GM23338 (cell line): ENCODE data around the gene FASN. TPM values are rescaled to one million over a fixed set of nuclear protein-coding genes. Genes with fewer than 3 reads are reported as not detected.

Experiments used
- ATAC-seq: fragments of 200-7000 bp; cut with Tn5 transposase; 3 replicates; pipeline ENCODE4 v1.9.1; 2020
- DNase-seq: peaks from one replicate; pipeline ENCODE4 v3.0.0-alpha.2; 2015; ENCODE audit warnings: low spot score
- H2AFZ ChIP-seq: fragments of 200-600 bp; sonication (generic); 2 replicates; pipeline ENCODE4 v1.8.0; 2016; ENCODE audit warnings: antibody characterized with exemption, mild to moderate bottlenecking, moderate library complexity
- H3F3A ChIP-seq: fragments of 200-600 bp; sonication (generic); replicated peaks from 2 replicates; pipeline ENCODE4 v1.8.0; 2017; ENCODE audit warnings: antibody characterized with exemption, mixed run types, low read depth
- H3K27ac ChIP-seq: fragments of 200-600 bp; sonication (generic); 2 replicates; pipeline ENCODE4 v1.6.1; 2016; ENCODE audit warnings: low read depth
- H3K27me3 ChIP-seq: fragments of 200-600 bp; sonication (generic); 2 replicates; pipeline ENCODE4 v1.8.0; 2016; ENCODE audit warnings: mild to moderate bottlenecking, mixed run types, moderate library complexity; ENCODE audit not compliant: insufficient read depth
- H3K36me3 ChIP-seq: fragments of 200-600 bp; sonication (generic); 2 replicates; pipeline ENCODE4 v1.8.0; 2016; ENCODE audit warnings: mild to moderate bottlenecking; ENCODE audit not compliant: insufficient read depth
- H3K4me1 ChIP-seq: fragments of 200-600 bp; sonication (generic); 2 replicates; pipeline ENCODE4 v1.8.0; 2016; ENCODE audit warnings: mild to moderate bottlenecking, moderate library complexity; ENCODE audit not compliant: insufficient read depth
- H3K4me2 ChIP-seq: fragments of 200-600 bp; sonication (generic); 2 replicates; pipeline ENCODE4 v1.7.1; 2017; ENCODE audit warnings: mixed run types
- H3K4me3 ChIP-seq: fragments of 200-600 bp; sonication (generic); 2 replicates; pipeline ENCODE4 v1.6.1; 2016; ENCODE audit warnings: mixed run types
- H3K79me2 ChIP-seq: fragments of 200-600 bp; sonication (generic); replicated peaks from 2 replicates; pipeline ENCODE4 v1.8.0; 2017; ENCODE audit warnings: mild to moderate bottlenecking; ENCODE audit not compliant: insufficient read depth
- H3K9me2 ChIP-seq: fragments of 200-600 bp; sonication (generic); 2 replicates; pipeline ENCODE4 v1.8.0; 2017; ENCODE audit not compliant: insufficient read depth
- H4K20me1 ChIP-seq: fragments of 200-600 bp; sonication (generic); replicated peaks from 2 replicates; pipeline ENCODE4 v1.8.0; 2017; ENCODE audit warnings: mild to moderate bottlenecking; ENCODE audit not compliant: insufficient read depth
- H3K27ac Mint-ChIP-seq: 2 replicates; pipeline ENCODE4 v1.8.0; 2020; ENCODE audit warnings: inconsistent platforms, mild to moderate bottlenecking, moderate library complexity, mixed read lengths
- H3K27me3 Mint-ChIP-seq: 3 replicates; pipeline ENCODE4 v1.8.0; 2022; ENCODE audit warnings: low read depth, mild to moderate bottlenecking, moderate library complexity, mixed read lengths, inconsistent platforms; ENCODE audit not compliant: insufficient read depth, poor library complexity
- H3K36me3 Mint-ChIP-seq: 3 replicates; pipeline ENCODE4 v1.8.0; 2021; ENCODE audit warnings: low read depth, mild to moderate bottlenecking, inconsistent platforms, moderate library complexity, mixed read lengths
- H3K4me1 Mint-ChIP-seq: 3 replicates; pipeline ENCODE4 v1.8.0; 2020; ENCODE audit warnings: mild to moderate bottlenecking, inconsistent platforms, mixed read lengths
- H3K4me3 Mint-ChIP-seq: 3 replicates; pipeline ENCODE4 v1.8.0; 2021; ENCODE audit warnings: moderate library complexity, mild to moderate bottlenecking, inconsistent platforms, mixed read lengths
- H3K9me3 Mint-ChIP-seq: 3 replicates; pipeline ENCODE4 v1.8.0; 2020; ENCODE audit warnings: moderate library complexity, mild to moderate bottlenecking, inconsistent platforms, mixed read lengths
- CREB1 ChIP-seq: fragments of 250-450 bp; sonication (Bioruptor Pico); IDR thresholded peaks from 2 replicates; pipeline ENCODE4 v1.5.0; 2020; ENCODE audit warnings: low read depth, mild to moderate bottlenecking, moderate library complexity
- EZH2phosphoT487 ChIP-seq: fragments of 200-600 bp; sonication (generic); IDR thresholded peaks from one replicate; pipeline ENCODE4 v1.8.1; 2018; ENCODE audit warnings: antibody characterized with exemption; ENCODE audit not compliant: unreplicated experiment
- POLR2AphosphoS5 ChIP-seq: IDR thresholded peaks from 2 replicates; pipeline ENCODE4 v1.6.1; 2016; ENCODE audit warnings: antibody characterized with exemption, low read depth
- ZNF114 ChIP-seq: fragments of 250-450 bp; sonication (Bioruptor Pico); IDR thresholded peaks from 2 replicates; pipeline ENCODE4 v1.5.0; 2020; ENCODE audit warnings: mild to moderate bottlenecking, moderate library complexity
- polyA plus RNA-seq: library from polyadenylated mRNA; unstranded; fragments of >200 nt; fragmentation: Nextera tagmentation; extraction: Ambion mirVana; gene quantifications from 2 replicates; pipeline ENCODE4 v1.2.1, GENCODE V29; 2016
- total RNA-seq: library from RNA; depleted of rRNA; stranded (reverse); fragments of >200 nt; shearing (Covaris generic); gene quantifications from 2 replicates; pipeline ENCODE4 v1.2.3, GENCODE V29; 2014
- TF ChIP-seq, protein P1 (sequence below): fragments of 250-450 bp; sonication (Bioruptor Pico); IDR thresholded peaks from 2 replicates; pipeline ENCODE4 v1.5.0; 2020; ENCODE audit warnings: mild to moderate bottlenecking, moderate library complexity
- TF ChIP-seq, protein P2 (sequence below), 2 experiments: fragments of 200-600 bp in 1 of 2; sonication (generic) in 1 of 2; conservative IDR thresholded peaks; 2 replicates each; pipeline versions ENCODE4 v1.5.1 to v1.6.1; 2016 to 2017; ENCODE audit warnings: antibody characterized with exemption in 2 of 2, low read depth in 2 of 2, mild to moderate bottlenecking in 2 of 2, moderate library complexity in 1 of 2

The FASN gene
- total and polyA plus RNA-seq, 2 experiments from 2014 or later, result 120 to 849 TPM

DNA sequence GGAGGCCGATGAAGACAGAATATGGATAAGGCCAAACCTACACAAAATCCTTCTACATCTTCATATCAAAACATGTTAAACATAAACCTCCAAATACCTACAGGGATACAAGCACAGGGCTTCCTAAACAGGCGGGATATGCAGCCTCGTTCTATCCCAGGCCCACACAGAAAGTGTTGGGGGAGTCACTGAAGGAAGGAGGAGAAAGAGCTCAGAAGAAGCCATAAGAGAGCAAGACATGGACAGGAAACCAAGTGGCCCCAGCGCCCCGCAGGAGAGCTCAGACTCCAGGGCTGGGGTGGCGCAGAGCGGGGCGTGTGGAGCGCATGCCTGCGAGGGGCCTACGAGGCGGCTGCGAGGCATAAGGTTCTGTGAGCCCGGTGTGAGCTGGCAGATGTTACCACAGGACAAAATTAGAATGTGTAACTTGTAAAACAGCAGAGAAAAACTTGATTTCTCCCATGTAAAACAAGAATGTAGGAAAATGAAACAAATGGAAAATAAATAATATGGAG, 11.0 kb upstream of the FASN start:
- H3K27me3 Mint-ChIP-seq, result peaks cover 36% of the 10 kb centered on the region
- no peak for ATAC-seq
- DNase-seq, result no peak
- H3K9me2 ChIP-seq, result no peaks in the 10 kb centered on the region
- no peaks in the 10 kb centered on the region for H3K36me3 ChIP-seq
- TF ChIP-seq, protein P1, sequence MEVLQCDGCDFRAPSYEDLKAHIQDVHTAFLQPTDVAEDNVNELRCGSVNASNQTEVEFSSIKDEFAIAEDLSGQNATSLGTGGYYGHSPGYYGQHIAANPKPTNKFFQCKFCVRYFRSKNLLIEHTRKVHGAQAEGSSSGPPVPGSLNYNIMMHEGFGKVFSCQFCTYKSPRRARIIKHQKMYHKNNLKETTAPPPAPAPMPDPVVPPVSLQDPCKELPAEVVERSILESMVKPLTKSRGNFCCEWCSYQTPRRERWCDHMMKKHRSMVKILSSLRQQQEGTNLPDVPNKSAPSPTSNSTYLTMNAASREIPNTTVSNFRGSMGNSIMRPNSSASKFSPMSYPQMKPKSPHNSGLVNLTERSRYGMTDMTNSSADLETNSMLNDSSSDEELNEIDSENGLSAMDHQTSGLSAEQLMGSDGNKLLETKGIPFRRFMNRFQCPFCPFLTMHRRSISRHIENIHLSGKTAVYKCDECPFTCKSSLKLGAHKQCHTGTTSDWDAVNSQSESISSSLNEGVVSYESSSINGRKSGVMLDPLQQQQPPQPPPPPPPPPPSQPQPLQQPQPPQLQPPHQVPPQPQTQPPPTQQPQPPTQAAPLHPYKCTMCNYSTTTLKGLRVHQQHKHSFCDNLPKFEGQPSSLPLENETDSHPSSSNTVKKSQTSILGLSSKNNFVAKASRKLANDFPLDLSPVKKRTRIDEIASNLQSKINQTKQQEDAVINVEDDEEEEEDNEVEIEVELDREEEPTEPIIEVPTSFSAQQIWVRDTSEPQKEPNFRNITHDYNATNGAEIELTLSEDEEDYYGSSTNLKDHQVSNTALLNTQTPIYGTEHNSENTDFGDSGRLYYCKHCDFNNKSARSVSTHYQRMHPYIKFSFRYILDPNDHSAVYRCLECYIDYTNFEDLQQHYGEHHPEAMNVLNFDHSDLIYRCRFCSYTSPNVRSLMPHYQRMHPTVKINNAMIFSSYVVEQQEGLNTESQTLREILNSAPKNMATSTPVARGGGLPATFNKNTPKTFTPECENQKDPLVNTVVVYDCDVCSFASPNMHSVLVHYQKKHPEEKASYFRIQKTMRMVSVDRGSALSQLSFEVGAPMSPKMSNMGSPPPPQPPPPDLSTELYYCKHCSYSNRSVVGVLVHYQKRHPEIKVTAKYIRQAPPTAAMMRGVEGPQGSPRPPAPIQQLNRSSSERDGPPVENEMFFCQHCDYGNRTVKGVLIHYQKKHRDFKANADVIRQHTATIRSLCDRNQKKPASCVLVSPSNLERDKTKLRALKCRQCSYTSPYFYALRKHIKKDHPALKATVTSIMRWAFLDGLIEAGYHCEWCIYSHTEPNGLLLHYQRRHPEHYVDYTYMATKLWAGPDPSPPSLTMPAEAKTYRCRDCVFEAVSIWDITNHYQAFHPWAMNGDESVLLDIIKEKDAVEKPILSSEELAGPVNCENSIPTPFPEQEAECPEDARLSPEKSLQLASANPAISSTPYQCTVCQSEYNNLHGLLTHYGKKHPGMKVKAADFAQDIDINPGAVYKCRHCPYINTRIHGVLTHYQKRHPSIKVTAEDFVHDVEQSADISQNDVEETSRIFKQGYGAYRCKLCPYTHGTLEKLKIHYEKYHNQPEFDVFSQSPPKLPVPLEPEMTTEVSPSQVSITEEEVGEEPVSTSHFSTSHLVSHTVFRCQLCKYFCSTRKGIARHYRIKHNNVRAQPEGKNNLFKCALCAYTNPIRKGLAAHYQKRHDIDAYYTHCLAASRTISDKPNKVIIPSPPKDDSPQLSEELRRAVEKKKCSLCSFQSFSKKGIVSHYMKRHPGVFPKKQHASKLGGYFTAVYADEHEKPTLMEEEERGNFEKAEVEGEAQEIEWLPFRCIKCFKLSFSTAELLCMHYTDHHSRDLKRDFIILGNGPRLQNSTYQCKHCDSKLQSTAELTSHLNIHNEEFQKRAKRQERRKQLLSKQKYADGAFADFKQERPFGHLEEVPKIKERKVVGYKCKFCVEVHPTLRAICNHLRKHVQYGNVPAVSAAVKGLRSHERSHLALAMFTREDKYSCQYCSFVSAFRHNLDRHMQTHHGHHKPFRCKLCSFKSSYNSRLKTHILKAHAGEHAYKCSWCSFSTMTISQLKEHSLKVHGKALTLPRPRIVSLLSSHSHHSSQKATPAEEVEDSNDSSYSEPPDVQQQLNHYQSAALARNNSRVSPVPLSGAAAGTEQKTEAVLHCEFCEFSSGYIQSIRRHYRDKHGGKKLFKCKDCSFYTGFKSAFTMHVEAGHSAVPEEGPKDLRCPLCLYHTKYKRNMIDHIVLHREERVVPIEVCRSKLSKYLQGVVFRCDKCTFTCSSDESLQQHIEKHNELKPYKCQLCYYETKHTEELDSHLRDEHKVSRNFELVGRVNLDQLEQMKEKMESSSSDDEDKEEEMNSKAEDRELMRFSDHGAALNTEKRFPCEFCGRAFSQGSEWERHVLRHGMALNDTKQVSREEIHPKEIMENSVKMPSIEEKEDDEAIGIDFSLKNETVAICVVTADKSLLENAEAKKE, result no peak
- no peak for TF ChIP-seq EZH2phosphoT487
- no peak for TF ChIP-seq CREB1 (CRISPR knock-in tag)
- no peak for TF ChIP-seq POLR2AphosphoS5
- TF ChIP-seq ZNF114 (CRISPR knock-in tag), result no peak
- TF ChIP-seq, protein P2, sequence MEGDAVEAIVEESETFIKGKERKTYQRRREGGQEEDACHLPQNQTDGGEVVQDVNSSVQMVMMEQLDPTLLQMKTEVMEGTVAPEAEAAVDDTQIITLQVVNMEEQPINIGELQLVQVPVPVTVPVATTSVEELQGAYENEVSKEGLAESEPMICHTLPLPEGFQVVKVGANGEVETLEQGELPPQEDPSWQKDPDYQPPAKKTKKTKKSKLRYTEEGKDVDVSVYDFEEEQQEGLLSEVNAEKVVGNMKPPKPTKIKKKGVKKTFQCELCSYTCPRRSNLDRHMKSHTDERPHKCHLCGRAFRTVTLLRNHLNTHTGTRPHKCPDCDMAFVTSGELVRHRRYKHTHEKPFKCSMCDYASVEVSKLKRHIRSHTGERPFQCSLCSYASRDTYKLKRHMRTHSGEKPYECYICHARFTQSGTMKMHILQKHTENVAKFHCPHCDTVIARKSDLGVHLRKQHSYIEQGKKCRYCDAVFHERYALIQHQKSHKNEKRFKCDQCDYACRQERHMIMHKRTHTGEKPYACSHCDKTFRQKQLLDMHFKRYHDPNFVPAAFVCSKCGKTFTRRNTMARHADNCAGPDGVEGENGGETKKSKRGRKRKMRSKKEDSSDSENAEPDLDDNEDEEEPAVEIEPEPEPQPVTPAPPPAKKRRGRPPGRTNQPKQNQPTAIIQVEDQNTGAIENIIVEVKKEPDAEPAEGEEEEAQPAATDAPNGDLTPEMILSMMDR (conservative IDR thresholded peaks at IDR 0.05; ENCODE audit: low read depth in 2 of 2), result no peak
- no peak overlapping the region for H3K4me3 Mint-ChIP-seq
- H3F3A ChIP-seq, result no peaks in the 10 kb centered on the region
- H3K4me1 Mint-ChIP-seq, result peaks cover 24% of the 10 kb centered on the region
- no peaks in the 10 kb centered on the region for H4K20me1 ChIP-seq
- H3K79me2 ChIP-seq, result no peaks in the 10 kb centered on the region
- peaks cover 2% of the 10 kb centered on the region; the same call in 2 of the 3 replicates for H3K9me3 Mint-ChIP-seq
- no peak overlapping the region for H3K4me3 ChIP-seq
- H3K27ac ChIP-seq, result no peak overlapping the region
- H3K36me3 Mint-ChIP-seq, result no peaks in the 10 kb centered on the region; the same call in 2 of the 3 replicates
- no peak overlapping the region for H2AFZ ChIP-seq
- H3K27ac Mint-ChIP-seq, result no peak overlapping the region
- 0 out of 2 replicates have a peak, but pooled peaks cover 4% of the 10 kb centered on the region for H3K27me3 ChIP-seq
- no peak overlapping the region for H3K4me2 ChIP-seq
- peaks cover 21% of the 10 kb centered on the region; the same call in 1 of the 2 replicates for H3K4me1 ChIP-seq
